Erythroblast (primary cell): Measurements from ENCODE around the gene DUXA.

Experiments
- GATA1 ChIP-seq: IDR thresholded peaks from 2 replicates; pipeline ENCODE4 v1.6.1; 2011; ENCODE audit warnings: low read depth, mild to moderate bottlenecking, control low read depth, low read length, moderate library complexity
- POLR2A ChIP-seq: IDR thresholded peaks from 2 replicates; pipeline ENCODE4 v1.6.1; 2011; ENCODE audit warnings: mild to moderate bottlenecking, low read length

- no peak for TF ChIP-seq POLR2A
- TF ChIP-seq GATA1: no peak
These were observed 31.5 kb downstream of the DUXA start for GRCh38 chr19:57135797-57136196.
